CD4-positive, alpha-beta T cell treated with Interleukin-4 for 4 hours (primary cell): Measurements from ENCODE around the gene FADD.

Experiments used
- DNase-seq: peaks from one replicate; pipeline ENCODE4 v3.0.0-alpha.2; 2020

The FADD gene, protein sequence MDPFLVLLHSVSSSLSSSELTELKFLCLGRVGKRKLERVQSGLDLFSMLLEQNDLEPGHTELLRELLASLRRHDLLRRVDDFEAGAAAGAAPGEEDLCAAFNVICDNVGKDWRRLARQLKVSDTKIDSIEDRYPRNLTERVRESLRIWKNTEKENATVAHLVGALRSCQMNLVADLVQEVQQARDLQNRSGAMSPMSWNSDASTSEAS

DNA sequence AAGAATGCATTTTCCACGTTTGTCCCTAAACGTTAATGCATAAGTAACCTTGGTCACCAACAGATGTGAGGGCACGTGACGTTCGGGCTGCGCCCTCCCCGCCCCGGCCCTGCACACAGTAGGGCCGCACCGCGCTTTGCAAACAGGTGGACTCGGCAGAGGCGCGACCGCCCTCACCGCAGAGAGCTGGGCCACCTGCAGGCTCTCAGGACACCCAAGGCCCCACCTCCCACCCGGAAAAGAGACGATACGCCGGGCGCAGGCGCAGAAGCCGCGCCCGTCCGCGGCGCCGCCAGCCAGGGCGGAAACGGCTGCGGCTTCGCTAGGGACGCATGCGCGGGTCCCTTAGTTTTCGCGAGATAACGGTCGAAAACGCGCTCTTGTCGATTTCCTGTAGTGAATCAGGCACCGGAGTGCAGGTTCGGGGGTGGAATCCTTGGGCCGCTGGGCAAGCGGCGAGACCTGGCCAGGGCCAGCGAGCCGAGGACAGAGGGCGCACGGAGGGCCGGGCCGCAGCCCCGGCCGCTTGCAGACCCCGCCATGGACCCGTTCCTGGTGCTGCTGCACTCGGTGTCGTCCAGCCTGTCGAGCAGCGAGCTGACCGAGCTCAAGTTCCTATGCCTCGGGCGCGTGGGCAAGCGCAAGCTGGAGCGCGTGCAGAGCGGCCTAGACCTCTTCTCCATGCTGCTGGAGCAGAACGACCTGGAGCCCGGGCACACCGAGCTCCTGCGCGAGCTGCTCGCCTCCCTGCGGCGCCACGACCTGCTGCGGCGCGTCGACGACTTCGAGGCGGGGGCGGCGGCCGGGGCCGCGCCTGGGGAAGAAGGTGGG is at the start of gene FADD:
FADD (plus strand) TSS at position 377 of the 831 bp plus-strand sequence; CDS start at position 541, 164 bp downstream.
- peak; percentile 94 for DNase-seq

DNA sequence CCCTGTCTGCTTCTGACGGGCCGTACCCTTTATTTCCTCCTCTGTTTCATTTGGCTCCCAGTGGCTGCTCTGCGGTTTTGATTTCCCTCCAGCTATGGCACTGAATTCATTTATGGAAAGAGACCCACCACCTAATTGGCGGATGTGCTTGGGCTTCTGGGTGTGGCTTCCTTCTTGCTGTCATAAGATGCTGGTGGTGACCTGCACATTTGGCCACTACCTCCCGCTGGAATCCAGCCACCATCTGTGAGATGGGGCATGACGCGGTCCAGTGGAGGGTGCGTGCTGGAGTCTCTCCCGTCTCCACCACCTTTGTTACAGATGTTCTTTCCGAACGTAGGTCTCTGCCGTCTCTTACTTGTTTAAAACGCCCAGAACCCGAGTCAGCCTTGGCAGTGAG is 47.7 kb upstream of the FADD start:
- DNase-seq, result no peak

DNA sequence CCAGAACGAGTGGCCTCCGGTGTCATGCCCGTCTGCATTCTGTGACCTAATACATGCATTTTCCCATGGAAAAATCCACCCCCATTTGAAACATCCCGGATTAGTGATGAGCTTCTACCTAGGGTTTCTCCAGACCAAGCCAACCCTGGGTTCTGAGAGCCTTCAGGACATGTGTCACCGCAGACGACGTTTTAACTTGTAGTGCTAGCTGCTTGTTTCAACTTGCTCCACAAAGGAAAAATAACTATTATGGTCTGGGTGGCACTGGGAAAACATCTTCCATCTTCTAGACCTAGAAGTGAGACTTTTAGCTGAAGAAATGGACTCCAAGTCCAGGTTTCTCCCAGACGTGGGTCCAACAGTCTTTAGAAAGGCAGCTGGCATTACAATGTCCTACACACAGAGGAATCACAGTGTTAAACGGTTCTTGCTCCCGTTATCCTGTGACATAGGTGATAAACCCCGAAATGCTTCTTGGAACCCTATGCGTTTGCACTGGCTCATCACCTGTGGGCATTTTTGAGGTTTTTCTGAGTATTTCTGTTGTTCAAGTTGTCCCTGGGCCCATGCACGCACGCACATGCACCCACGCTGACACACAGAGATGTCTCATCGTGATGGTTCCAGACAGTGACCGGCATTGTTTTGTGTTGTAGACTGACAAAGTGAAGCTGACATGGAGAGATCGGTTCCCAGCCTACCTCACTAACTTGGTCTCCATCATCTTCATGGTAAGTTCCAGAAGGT is 46.6 kb upstream of the FADD start:
- no peak for DNase-seq

DNA sequence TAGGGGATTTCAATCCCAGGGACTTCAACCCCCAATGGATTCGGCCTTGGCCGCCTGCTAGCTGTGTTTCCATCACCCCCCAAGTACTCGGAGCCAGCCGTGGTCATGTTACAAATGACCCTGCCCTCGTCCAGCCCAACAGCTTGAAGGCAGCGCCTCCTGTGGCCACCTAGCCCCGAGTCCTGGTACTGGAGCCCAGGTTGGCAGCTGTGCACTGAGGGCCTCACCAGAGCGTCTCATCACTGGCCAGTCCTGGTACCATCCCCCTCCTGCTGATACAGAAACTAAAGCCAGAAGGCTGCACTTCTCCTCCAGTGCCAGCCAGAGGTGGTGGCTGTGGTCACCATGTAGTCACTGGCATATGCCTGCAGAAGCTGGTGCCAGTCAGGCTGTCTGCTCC is 44.9 kb upstream of the FADD start:
- DNase-seq, result no peak

DNA sequence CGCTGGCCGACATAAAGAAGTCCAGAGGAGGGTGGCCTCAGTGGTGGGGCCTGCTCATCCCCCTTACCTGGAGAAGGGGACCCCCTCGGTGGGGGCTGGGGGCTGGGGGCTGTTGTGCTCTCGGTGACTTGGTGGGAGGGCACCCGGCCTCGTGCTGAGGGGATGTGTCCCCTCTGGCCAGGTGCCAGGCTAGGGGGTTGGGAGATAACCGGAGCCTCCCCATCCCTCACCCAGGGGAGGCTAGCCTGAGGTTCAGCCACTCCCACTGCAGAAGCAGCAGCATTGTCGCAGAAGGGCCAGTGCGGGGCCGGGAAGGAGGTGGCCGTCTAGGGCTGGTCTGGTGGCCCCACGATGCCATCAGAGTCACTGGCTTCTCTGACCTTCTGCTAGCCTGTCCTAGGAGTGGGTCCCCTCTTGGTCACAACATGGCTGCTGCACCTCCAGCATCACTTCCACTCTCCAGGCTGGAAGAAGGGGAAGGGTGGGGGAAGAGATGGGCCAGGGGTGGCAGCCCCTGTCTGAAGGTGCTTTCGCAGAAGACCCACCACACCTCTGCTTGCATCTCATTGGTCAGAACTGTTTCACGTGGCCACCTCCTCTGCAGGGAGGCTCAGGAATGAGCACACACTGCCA is 44.2 kb upstream of the FADD start:
- DNase-seq, result no peak

DNA sequence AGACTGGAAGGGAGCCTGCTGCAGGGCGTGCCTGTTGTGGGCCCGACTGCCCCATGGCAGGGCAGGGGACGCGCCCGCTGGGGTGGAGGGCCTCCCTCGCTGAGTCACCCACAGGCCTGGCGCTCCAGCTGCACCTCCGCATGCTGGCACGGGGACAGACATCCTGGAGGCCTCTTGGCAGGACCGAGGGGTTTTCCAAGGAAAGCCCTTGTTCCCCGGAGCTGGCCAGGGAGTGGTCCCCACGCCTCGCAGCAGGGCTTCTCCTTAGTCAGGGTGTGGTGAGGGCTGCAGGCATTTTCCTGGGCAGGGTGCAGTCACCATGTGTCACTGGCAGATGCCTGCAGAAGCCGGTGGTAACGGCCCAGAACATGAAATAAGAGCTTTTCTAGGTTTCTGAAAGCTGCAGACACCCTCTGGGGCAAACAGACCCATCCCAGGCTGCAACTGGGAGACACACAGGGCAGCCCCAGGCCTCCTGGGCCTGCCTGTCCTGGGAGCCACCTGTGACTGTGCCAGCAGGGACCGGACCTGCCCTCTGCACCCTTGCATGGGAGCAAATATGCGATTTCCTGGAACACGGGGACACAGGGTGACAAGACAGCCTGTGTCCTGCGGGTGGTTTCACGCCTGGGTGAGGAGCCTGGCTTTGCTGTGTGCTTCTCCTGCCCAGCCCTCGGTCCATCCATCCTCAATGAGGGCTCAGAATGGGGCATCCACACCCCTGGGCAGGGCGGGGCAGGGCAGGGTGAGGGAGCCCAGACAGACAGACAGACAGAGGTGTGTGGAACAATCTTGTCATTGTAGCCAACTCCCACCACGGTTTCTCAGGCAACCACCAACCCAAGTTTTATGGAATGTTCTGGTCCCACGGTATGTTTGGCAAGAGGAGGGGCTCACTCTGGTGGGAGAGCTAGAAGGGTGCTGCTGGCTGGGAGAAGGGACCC is 43.2 kb upstream of the FADD start:
- no peak for DNase-seq

DNA sequence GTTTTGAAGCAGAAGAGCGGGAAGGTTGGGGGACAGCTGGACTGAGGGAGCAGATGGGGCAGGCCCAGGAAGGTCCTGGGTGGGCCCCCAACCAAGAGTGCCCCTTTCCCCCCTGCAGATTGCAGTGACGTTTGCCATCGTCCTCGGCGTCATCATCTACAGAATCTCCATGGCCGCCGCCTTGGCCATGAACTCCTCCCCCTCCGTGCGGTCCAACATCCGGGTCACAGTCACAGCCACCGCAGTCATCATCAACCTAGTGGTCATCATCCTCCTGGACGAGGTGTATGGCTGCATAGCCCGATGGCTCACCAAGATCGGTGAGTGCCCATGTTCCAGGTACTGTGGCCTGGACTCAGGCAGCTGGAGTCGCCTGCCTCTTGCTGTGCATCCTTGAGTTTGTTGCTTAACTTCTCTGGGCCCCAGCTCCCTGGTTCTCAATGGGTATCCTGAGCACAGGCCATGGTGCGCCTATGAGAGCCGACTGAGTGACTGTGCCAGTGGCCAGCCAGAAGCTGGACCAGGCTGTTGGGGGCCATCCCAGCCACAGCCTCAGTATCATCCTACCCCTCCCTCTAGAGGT is 42.0 kb upstream of the FADD start:
- no peak for DNase-seq

DNA sequence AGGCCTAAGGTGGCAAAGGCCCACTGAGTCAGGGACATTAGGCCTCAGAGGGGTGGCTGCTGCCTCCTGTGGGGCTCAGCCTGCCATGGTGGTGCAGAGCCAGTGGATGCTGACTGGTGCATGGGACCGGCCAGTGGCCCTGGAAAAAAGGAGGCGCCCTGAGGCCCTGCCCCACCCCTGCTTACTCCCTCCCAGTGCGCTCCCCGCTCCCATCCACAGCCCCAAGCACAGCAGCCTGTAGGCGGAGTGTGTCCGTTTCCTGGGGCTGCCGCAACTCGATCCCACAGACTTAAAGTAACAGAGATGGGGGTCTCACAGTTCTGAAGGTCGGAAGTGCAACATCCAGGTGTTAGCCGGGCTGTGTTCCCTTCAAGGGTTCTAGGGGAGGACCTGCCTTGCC is 38.4 kb upstream of the FADD start:
- DNase-seq, result no peak

DNA sequence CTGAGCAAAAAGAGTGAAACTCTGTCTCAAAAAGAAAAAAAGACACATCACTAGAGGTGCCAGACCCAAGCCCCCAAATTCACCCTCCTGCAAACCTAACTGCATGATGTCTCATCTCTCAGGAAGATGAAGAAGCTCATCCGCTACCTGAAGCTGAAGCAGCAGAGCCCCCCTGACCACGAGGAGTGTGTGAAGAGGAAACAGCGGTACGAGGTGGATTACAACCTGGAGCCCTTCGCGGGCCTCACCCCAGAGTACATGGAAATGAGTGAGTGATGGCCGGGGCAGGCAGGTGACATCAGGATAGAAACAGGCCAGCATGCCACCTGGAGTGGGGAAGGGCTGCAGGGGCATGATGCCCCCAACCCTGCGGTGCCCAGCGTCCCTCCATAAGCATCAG is 36.0 kb upstream of the FADD start:
- DNase-seq, result no peak

DNA sequence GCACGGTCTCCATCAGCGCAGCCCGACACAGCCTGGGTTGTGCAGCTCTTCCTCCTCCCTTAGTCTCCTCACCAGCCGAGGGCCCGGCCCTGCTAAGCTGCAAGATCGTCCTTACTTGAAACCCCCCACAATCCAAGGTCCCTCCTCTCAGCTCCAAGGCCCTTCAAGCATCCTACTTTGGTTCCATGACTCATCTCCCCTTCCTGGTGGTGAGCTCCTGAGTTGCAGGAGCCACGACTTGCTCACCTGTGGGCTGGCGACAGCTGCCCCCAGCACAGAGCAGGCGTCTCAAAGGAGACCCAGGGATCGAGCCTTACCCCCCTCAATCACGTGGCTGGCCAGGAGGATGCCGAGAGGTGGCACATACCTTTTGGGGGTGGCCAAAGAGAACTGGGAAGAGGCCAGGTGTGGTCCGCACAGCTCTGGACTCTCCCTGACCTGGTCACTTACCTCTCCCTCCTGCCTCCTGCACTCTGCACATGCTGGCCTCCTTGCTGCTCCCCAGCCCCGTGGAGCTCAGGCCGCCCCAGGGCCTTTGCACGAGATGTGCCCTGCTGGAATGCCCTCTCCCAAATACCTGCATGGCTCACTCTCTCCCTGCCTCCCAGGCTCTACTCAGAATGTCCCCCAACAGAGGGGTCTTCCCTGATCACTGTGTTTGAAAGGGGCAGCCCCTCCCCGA is 35.2 kb upstream of the FADD start:
- no peak for DNase-seq

DNA sequence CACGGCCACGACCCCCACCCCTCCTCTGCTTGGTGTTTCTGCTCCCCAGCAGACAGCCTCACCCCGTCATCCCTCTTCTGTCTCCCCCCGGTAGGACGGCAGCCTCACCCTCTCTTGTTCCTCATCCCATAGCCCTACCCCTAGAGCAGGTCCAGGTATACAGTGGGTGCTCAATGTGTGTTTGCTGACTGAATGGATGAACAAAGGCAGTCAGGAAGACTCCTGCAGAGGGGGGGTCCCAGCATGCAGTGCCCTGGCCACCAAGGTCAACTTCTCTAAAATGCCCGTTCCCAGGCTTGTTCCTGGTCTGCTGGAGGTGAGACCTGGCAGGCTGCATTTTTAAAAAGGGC is 34.7 kb upstream of the FADD start:
- no peak for DNase-seq

DNA sequence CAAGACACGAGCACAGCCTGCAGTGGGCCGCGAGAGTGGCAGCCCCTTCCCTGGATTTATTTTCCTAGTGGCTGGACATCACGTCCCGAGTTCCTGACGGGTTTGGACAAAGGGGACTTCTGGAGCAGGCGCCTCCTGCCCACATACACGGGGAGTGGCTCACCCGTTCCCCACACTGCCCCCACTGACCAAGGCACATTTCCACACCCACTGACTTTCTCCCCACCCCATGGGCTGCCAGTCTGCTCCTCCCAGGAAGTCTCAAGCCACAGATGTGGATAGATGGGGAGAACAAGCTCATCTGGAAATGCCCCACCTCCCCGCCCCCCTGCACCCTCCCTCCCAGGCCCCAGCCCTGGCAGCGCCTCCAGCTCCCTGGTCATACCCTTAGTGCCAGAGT is 34.0 kb upstream of the FADD start:
- DNase-seq, result no peak

DNA sequence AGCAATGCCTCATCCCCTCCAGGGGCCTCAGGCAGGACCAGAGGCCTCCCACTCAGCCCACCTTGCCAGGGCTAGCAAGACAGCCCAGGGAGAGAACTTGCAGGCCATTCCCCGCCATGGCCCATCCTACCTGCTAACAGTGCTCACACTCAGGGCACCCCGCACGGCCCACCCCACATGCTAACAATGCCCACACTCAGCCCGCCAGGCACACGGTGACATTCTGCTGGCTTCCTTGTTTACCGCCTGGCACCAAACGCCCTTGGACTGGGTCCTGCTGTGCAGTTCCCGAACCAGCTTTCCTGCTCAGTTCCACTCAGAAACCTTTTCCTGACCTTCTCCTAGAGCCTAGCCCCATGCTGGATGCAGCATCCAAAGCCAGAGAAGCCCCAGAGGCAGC is 33.5 kb upstream of the FADD start:
- no peak for DNase-seq

DNA sequence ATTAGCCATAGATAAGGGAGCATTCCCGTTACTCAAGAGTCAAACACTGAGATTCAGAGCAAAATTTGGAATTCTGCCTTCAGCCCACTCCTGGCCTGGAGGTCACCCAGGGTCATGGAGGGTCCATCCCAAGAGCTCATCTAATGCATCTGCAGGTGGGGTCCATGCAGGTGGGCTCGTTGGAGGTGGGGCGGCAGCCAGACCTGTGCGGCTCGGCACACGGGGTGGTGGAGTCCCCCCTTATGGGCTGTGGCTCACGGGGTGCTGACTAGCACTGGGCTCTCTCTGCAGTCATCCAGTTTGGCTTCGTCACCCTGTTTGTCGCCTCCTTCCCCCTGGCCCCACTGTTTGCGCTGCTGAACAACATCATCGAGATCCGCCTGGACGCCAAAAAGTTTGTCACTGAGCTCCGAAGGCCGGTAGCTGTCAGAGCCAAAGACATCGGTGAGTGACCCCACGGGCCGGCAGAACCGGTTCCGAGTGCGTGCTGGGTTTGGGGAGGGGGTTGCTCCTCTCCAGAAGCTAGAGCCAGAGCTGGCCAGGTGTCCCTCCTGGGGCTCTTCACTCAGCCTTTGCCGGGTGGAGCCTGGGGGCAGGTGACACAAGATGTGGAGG is 32.4 kb upstream of the FADD start:
- DNase-seq, result no peak

DNA sequence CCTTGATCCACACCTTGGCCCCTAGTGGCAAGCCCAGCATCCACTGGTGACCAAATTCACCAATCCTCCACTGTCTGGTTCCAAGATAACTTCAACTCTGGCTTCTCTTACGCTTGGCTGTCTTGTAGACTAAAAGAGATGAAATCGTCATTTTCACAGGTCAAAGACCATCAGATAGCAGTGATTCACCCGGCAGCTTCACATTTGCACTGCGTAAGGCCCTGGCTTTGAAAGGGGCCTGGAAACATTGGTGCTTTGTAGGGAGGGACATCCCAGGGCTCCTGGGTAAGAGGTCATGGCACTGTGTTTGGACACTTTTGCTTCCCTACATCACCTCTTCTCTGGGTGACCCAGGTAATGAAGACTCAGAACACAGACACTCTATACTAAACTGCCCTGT is 30.1 kb upstream of the FADD start:
- no peak for DNase-seq

DNA sequence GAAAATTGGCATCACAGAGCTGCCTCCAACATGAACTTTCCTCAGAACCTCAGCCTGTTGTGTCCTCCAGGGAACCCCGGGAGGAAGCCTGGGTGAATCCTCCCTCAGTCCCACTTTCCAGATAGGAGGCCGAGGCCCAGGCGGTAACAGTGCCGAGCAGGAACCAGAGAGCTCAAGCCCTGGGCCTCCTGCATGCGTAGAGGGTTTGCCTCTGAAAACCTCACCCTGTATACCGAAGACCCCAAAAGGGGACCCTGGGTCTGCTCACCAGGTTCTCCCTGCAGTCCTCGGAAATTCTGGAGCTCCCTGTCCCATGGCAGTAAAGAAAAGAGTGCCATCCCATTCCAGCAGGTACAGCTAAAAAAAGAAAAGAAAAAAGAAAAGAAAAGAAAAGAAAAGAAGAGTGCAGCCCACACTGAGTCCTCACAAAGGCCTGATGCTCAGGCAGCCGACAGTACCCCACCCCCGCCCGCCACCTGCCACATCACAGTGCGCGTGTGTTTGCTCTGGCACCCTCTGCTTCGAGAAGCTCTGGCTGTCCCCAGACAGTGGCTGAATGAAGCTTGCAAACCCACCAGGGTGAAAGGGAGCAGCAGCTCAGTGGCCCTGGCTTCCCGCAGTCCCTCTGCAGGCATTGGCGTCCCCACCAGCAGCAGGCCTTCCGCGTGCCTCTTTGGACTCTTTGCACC is 28.4 kb upstream of the FADD start:
- DNase-seq, result no peak

DNA sequence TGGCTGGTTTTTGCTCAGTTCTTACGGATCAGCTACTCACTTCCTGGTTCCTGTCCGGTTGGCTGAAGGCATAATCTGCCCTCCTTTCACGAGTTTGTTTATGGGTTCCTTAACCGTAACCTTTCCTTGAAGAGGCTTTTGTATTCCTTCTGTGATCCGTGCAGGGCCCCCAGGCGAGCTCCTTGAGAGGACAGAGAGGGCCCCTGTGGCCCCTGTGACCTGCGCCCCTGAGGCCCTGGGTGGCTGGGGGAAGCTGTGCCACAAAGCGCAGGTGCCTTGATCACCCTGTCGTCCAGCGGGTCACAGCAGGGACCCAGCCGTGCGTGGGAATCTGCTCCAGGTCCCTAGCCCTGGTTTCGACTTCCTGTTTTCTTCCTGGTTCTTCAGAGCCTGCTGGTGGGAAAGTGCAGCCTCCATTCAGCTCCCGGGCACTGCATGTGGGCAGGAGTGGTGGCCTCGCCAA is 27.8 kb upstream of the FADD start:
- no peak for DNase-seq

DNA sequence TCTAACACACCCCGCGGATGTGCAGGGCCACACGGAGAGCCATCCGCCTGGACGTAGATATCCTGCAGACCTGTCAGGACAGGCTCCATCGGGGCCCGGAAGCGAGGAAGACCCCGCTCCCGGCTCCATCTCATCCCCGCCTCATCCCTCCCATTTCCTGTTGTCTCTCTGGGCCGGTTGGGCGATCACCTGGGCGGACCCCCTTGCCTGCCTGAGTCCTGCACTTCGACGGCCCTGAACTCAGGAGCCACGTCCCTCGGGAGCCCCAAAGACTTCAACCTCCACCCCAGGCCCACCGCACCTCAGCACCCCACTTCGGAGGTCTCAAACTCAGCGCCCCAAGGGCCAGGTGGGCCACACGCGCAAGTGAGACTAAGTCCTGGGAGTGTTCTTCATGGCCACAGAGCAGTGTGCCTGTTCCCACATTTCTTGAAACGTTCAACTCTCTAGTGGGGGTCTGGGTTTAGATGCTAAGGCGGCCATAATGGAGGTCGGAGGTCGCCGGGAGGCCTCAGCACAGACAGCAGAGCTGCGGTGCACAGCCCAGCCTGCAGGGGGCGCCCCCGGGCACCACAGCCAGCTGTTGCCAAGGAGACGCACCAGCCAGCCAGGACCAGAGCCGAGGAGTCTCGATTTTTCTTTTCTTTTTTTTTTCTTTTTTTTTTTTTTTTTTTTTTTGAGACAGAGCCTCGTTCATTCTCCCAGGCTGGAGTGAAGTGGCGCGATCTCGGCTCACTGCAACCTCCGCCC is 26.0 kb upstream of the FADD start:
- peak; percentile 22 for DNase-seq

DNA sequence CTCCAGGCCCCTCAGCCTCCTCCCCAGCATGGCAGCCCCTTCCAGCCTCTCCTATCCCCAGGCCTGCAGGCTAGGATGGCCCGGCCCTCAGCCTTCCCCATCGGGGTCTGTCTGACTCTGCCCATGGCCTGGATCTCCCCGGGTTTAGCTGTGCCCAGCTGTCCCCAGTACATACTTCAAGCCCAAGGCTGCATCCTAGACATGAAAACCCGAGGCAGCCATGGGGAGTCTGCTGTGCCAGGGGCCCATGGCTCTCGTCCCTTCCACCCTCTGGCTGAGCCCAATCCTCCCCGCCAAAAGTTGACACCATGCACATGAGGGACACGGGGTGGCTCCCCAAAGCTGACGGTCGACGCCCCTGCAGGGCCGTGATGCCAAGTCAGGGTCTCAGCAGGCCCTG is 22.2 kb upstream of the FADD start:
- no peak for DNase-seq
